CD4-positive, alpha-beta memory T cell (primary cell): ENCODE measurements around the gene IFT122. TPM values are rescaled to one million over a fixed set of nuclear protein-coding genes. Genes with fewer than 3 reads are reported as not detected.

Experiments
- CTCF ChIA-PET: fragments of 350-600 bp; sonication (Branson Sonifier 250); formaldehyde crosslinking; loops from one replicate; lab custom pipeline; 2021; ENCODE audit warnings: inconsistent platforms; ENCODE audit not compliant: partially characterized antibody; lab: Charles Lee
- POLR2A ChIA-PET: fragments of 350-600 bp; sonication (Branson Sonifier 250); formaldehyde crosslinking; loops from one replicate; lab custom pipeline; 2021; ENCODE audit not compliant: partially characterized antibody; lab: Charles Lee
- DNase-seq, 5 donors: peaks; one replicate each; pipeline versions ENCODE4 v3.0.0 to v3.0.0-alpha.2; 2020 to 2022; ENCODE audit warnings: mixed read lengths in 1 of 5
- H3K27ac ChIP-seq: one replicate; pipeline ENCODE4 v1.7.0; 2013; ENCODE audit warnings: low read depth, low read length
- H3K27me3 ChIP-seq: 2 replicates; pipeline ENCODE4 v1.7.0; 2013; ENCODE audit warnings: mild to moderate bottlenecking, low read length, moderate library complexity; ENCODE audit not compliant: insufficient read depth
- H3K36me3 ChIP-seq: 2 replicates; pipeline ENCODE4 v1.7.0; 2013; ENCODE audit warnings: mild to moderate bottlenecking, low read length, moderate library complexity; ENCODE audit not compliant: insufficient read depth
- H3K4me1 ChIP-seq: 2 replicates; pipeline ENCODE4 v1.7.0; 2013; ENCODE audit warnings: mild to moderate bottlenecking, low read length, moderate library complexity; ENCODE audit not compliant: insufficient read depth
- H3K4me3 ChIP-seq, 2 donors: one replicate each; pipeline ENCODE4 v1.7.0; 2013; ENCODE audit warnings: low read length in 2 of 2, mild to moderate bottlenecking in 1 of 2
- H3K9me3 ChIP-seq, 2 donors: one replicate each; pipeline ENCODE4 v1.7.0; 2013; ENCODE audit warnings: low read length in 2 of 2, control low read depth in 1 of 2; ENCODE audit not compliant: control insufficient read depth in 1 of 2
- H3K27ac Mint-ChIP-seq, 7 donors: one replicate each; pipeline ENCODE4 v1.8.0; 2020 to 2021; ENCODE audit warnings: mixed read lengths in 7 of 7, mild to moderate bottlenecking in 6 of 7, inconsistent platforms in 3 of 7, moderate library complexity in 3 of 7
- H3K27me3 Mint-ChIP-seq, 2 donors: one replicate each; pipeline ENCODE4 v1.8.0; 2020 to 2021; ENCODE audit warnings: mixed read lengths in 2 of 2
- H3K36me3 Mint-ChIP-seq, 2 donors: one replicate each; pipeline ENCODE4 v1.8.0; 2020 to 2021; ENCODE audit warnings: mixed read lengths in 2 of 2, inconsistent platforms in 1 of 2, mild to moderate bottlenecking in 1 of 2
- H3K4me1 Mint-ChIP-seq, 4 donors: one replicate each; pipeline ENCODE4 v1.8.0; 2020 to 2021; ENCODE audit warnings: mixed read lengths in 4 of 4, mild to moderate bottlenecking in 1 of 4
- H3K4me3 Mint-ChIP-seq, 8 donors: one replicate each; pipeline ENCODE4 v1.8.0; 2020 to 2021; ENCODE audit warnings: mixed read lengths in 8 of 8, mild to moderate bottlenecking in 7 of 8, moderate library complexity in 6 of 8, inconsistent platforms in 3 of 8
- H3K9me3 Mint-ChIP-seq, 8 donors: one replicate each; pipeline ENCODE4 v1.8.0; 2020 to 2021; ENCODE audit warnings: mixed read lengths in 8 of 8, mild to moderate bottlenecking in 5 of 8, inconsistent platforms in 3 of 8, moderate library complexity in 1 of 8
- intact Hi-C: fragments of 100-400 bp; cut with micrococcal nuclease; formaldehyde crosslinking; loops from one replicate; pipeline ENCODE4 v1.15.1; 2023
- polyA plus RNA-seq, 2 donors: library from polyadenylated mRNA; unstranded; fragments of 300-500 nt; fragmentation: Illumina TruSeq; gene quantifications; one replicate each; pipeline ENCODE4 v1.2.3, GENCODE V29; 2021
- total RNA-seq, 2 experiments: library from RNA; stranded (reverse); gene quantifications; one replicate each; pipeline ENCODE4 v1.2.3, GENCODE V29; 2021

The IFT122 gene
- total and polyA plus RNA-seq, 4 experiments from 2014 or later, result 5.3 to 21.8 (median 12.9) TPM

- Mint-ChIP-seq H3K27ac (peak overlapping the region in 1 of 7 donors; percentile 4), H3K9me3 (no peaks in the 10 kb centered on the region), H3K36me3 (peaks cover 2 to 41% of the 10 kb centered on the region in 2 donors), H3K4me3 (no peak overlapping the region), H3K4me1 (no peaks in the 10 kb centered on the region), H3K27me3 (no peaks in the 10 kb centered on the region)
- Histone ChIP-seq H3K4me1 (no peaks in the 10 kb centered on the region), H3K9me3 (no peaks in the 10 kb centered on the region), H3K27me3 (no peaks in the 10 kb centered on the region), H3K27ac (no peak overlapping the region), H3K36me3 (no peaks in the 10 kb centered on the region), H3K4me3 (no peak overlapping the region)
- no peak for DNase-seq
- ChIA-PET POLR2A (no interaction called here), CTCF (no interaction called here)
- intact Hi-C loops, result no loop called here
Observed at GRCh38 chr3:129505341-129505740, 65.3 kb downstream of the IFT122 start.

GRCh38 chr3:129506231-129506742 is 66.3 kb downstream of the IFT122 start:
- intact Hi-C loops, result no loop called here
- Histone ChIP-seq H3K27me3 (no peaks in the 10 kb centered on the region), H3K4me1 (no peaks in the 10 kb centered on the region), H3K4me3 (no peak overlapping the region), H3K9me3 (no peaks in the 10 kb centered on the region), H3K27ac (no peak overlapping the region), H3K36me3 (no peaks in the 10 kb centered on the region)
- Mint-ChIP-seq H3K27ac (no peak overlapping the region), H3K4me1 (peaks cover 0 to 9% (median 5%) of the 10 kb centered on the region in 4 donors), H3K27me3 (no peaks in the 10 kb centered on the region), H3K9me3 (no peaks in the 10 kb centered on the region), H3K4me3 (no peak overlapping the region), H3K36me3 (peaks cover 2 to 33% of the 10 kb centered on the region in 2 donors)
- POLR2A ChIA-PET, result no interaction called here
- CTCF ChIA-PET, result no interaction called here
- DNase-seq, result no peak

GRCh38 chr3:129507181-129507831 is 67.3 kb downstream of the IFT122 start:
- H3K27ac Mint-ChIP-seq, result peak overlapping the region in 1 of 7 donors; percentile 18
- Histone ChIP-seq H3K9me3 (no peaks in the 10 kb centered on the region), H3K4me1 (no peaks in the 10 kb centered on the region), H3K27me3 (no peaks in the 10 kb centered on the region), H3K36me3 (peaks cover 1% of the 10 kb centered on the region), H3K27ac (no peak overlapping the region), H3K4me3 (no peak overlapping the region)
- ChIA-PET CTCF (no interaction called here), POLR2A (no interaction called here)
- H3K9me3 Mint-ChIP-seq, result no peaks in the 10 kb centered on the region
- no peak for DNase-seq
- no peaks in the 10 kb centered on the region for H3K27me3 Mint-ChIP-seq
- H3K4me1 Mint-ChIP-seq, result peaks cover 0 to 9% (median 5%) of the 10 kb centered on the region in 4 donors
- peaks cover 2 to 32% of the 10 kb centered on the region in 2 donors for H3K36me3 Mint-ChIP-seq
- intact Hi-C loops, result no loop called here
- H3K4me3 Mint-ChIP-seq, result no peak overlapping the region

- H3K27me3 ChIP-seq, result no peaks in the 10 kb centered on the region
- H3K9me3 ChIP-seq, result no peaks in the 10 kb centered on the region
- intact Hi-C loops, result no loop called here
- Mint-ChIP-seq H3K36me3 (peaks cover 9 to 27% of the 10 kb centered on the region in 2 donors), H3K4me3 (no peak overlapping the region), H3K4me1 (peaks cover 0 to 9% (median 6%) of the 10 kb centered on the region in 4 donors), H3K27me3 (no peaks in the 10 kb centered on the region), H3K9me3 (no peaks in the 10 kb centered on the region), H3K27ac (peak overlapping the region in 3 of 7 donors; percentile 12 to 79 (median 49))
- H3K4me3 ChIP-seq, result no peak overlapping the region
- no peak for DNase-seq
- no peaks in the 10 kb centered on the region for H3K4me1 ChIP-seq
- ChIA-PET CTCF (interaction anchor here (0.7 to 2.5 kb wide), 2 partner anchors 22 kb away, joined by 5 to 7 read pairs; no protein-coding TSS in a partner anchor), POLR2A (interaction anchor here (1.2 to 1.8 kb wide), 2 partner anchors 64 to 93 kb away, joined by 3 to 6 read pairs; no protein-coding TSS in a partner anchor)
- no peak overlapping the region for H3K27ac ChIP-seq
- H3K36me3 ChIP-seq, result peaks cover 4% of the 10 kb centered on the region
Observed at GRCh38 chr3:129512595-129512994, 72.6 kb downstream of the IFT122 start.

GRCh38 chr3:129513705-129514104 is 73.7 kb downstream of the IFT122 start:
- no peak overlapping the region for H3K4me3 Mint-ChIP-seq
- H3K4me1 Mint-ChIP-seq, result peaks cover 0 to 9% (median 6%) of the 10 kb centered on the region in 4 donors
- no peaks in the 10 kb centered on the region for H3K27me3 ChIP-seq
- H3K4me3 ChIP-seq, result no peak overlapping the region
- intact Hi-C loops, result no loop called here
- H3K27ac ChIP-seq, result no peak overlapping the region
- H3K9me3 ChIP-seq, result no peaks in the 10 kb centered on the region
- POLR2A ChIA-PET, result no interaction called here
- no peaks in the 10 kb centered on the region for H3K9me3 Mint-ChIP-seq
- no peak for DNase-seq
- no peaks in the 10 kb centered on the region for H3K4me1 ChIP-seq
- peaks cover 9 to 19% of the 10 kb centered on the region in 2 donors for H3K36me3 Mint-ChIP-seq
- peaks cover 4% of the 10 kb centered on the region for H3K36me3 ChIP-seq
- no peaks in the 10 kb centered on the region for H3K27me3 Mint-ChIP-seq
- CTCF ChIA-PET, result no interaction called here
- H3K27ac Mint-ChIP-seq, result peak overlapping the region in 1 of 7 donors; percentile 30

- H3K27me3 ChIP-seq, result no peaks in the 10 kb centered on the region
- CTCF ChIA-PET, result no interaction called here
- H3K4me3 Mint-ChIP-seq, result peak overlapping the region in 1 of 8 donors; percentile 27
Observed at GRCh38 chr3:129514110-129514509, 74.1 kb downstream of the IFT122 start.

GRCh38 chr3:129514563-129514962 is 74.5 kb downstream of the IFT122 start:
- POLR2A ChIA-PET, result no interaction called here
- peaks cover 4% of the 10 kb centered on the region for H3K36me3 ChIP-seq
- H3K27me3 Mint-ChIP-seq, result no peaks in the 10 kb centered on the region
- no peak overlapping the region for H3K4me3 ChIP-seq
- intact Hi-C loops, result no loop called here
- H3K4me3 Mint-ChIP-seq, result no peak overlapping the region
- H3K27me3 ChIP-seq, result no peaks in the 10 kb centered on the region
- H3K36me3 Mint-ChIP-seq, result peaks cover 9 to 19% of the 10 kb centered on the region in 2 donors
- H3K9me3 Mint-ChIP-seq, result no peaks in the 10 kb centered on the region
- peak overlapping the region in 2 of 7 donors; percentile 16 to 51 for H3K27ac Mint-ChIP-seq
- no peak overlapping the region for H3K27ac ChIP-seq
- no peak for DNase-seq
- H3K4me1 ChIP-seq, result no peaks in the 10 kb centered on the region
- H3K4me1 Mint-ChIP-seq, result peaks cover 0 to 9% (median 6%) of the 10 kb centered on the region in 4 donors
- H3K9me3 ChIP-seq, result no peaks in the 10 kb centered on the region
- CTCF ChIA-PET, result no interaction called here

More at GRCh38 chr3:129514110-129514509, 74.1 kb downstream of the IFT122 start:
- peaks cover 9 to 19% of the 10 kb centered on the region in 2 donors for H3K36me3 Mint-ChIP-seq
- Histone ChIP-seq H3K4me1 (no peaks in the 10 kb centered on the region), H3K27ac (no peak overlapping the region), H3K9me3 (no peaks in the 10 kb centered on the region), H3K4me3 (no peak overlapping the region), H3K36me3 (peaks cover 4% of the 10 kb centered on the region)
- POLR2A ChIA-PET, result no interaction called here
- H3K4me1 Mint-ChIP-seq, result peaks cover 0 to 9% (median 6%) of the 10 kb centered on the region in 4 donors
- peak overlapping the region in 1 of 7 donors; percentile 39 for H3K27ac Mint-ChIP-seq
- intact Hi-C loops, result no loop called here
- H3K9me3 Mint-ChIP-seq, result no peaks in the 10 kb centered on the region
- no peak for DNase-seq
- H3K27me3 Mint-ChIP-seq, result no peaks in the 10 kb centered on the region
